IMR-90 (cell line): ENCODE results near the gene SPRED3. TPM values are rescaled to one million over a fixed set of nuclear protein-coding genes. Genes with fewer than 3 reads are reported as not detected.

ENCODE experiments used
- ATAC-seq: fragments of 200-7000 bp; cut with Tn5 transposase; 2 replicates; pipeline ENCODE4 v1.9.1; 2020; ENCODE audit warnings: low read depth, mild to moderate bottlenecking, moderate library complexity
- Bru-seq: library from RNA; stranded (reverse); fragments of 400-500 nt; gene quantifications from one replicate; lab custom pipeline; 2021; lab: Mats Ljungman, UMichigan
- BruChase-seq, 2 experiments: library from RNA; stranded (reverse); fragments of 400-500 nt; gene quantifications; one replicate each; lab custom pipeline; 2021; lab: Mats Ljungman, UMichigan
- BruUV-seq: library from RNA; stranded (reverse); fragments of 400-500 nt; replicated peaks from 2 replicates; lab custom pipeline; 2021; lab: Mats Ljungman, UMichigan
- CTCF ChIA-PET: fragments of 300-600 bp; formaldehyde crosslinking; extraction: SDS; loops from one replicate; lab custom pipeline; 2021; ENCODE audit warnings: antibody characterized with exemption; lab: Yijun Ruan, JAX
- POLR2A ChIA-PET: fragments of 300-600 bp; sonication (Branson Sonifier 250); formaldehyde crosslinking; loops from one replicate; lab custom pipeline; 2022; ENCODE audit warnings: antibody characterized with exemption; ENCODE audit not compliant: unreplicated experiment; lab: Charles Lee
- DNase-seq: peaks from one replicate; pipeline ENCODE4 v3.0.0; 2013
- H2AFZ ChIP-seq: replicated peaks from 2 replicates; pipeline ENCODE3; 2013; ENCODE audit warnings: low read length, mild to moderate bottlenecking; ENCODE audit not compliant: poor library complexity
- H2AK5ac ChIP-seq: 2 replicates; pipeline ENCODE4 v1.6.1; 2013; ENCODE audit warnings: low read depth, low read length, inconsistent platforms
- H2AK9ac ChIP-seq: replicated peaks from 2 replicates; pipeline ENCODE3; 2013; ENCODE audit warnings: mild to moderate bottlenecking, low read depth, low read length, moderate library complexity; ENCODE audit not compliant: poor library complexity
- H2BK120ac ChIP-seq: 2 replicates; pipeline ENCODE4 v1.6.1; 2013; ENCODE audit warnings: low read depth, low read length, inconsistent platforms
- H2BK15ac ChIP-seq: 3 replicates; pipeline ENCODE4 v1.6.1; 2013; ENCODE audit warnings: low read depth, low read length, inconsistent platforms
- H2BK20ac ChIP-seq: 2 replicates; pipeline ENCODE4 v1.6.1; 2013; ENCODE audit warnings: low read depth, mild to moderate bottlenecking, inconsistent platforms, low read length, moderate library complexity
- H2BK5ac ChIP-seq: 2 replicates; pipeline ENCODE4 v1.6.1; 2013; ENCODE audit warnings: mild to moderate bottlenecking, low read depth, low read length, inconsistent platforms; ENCODE audit not compliant: poor library complexity, severe bottlenecking
- H3K14ac ChIP-seq: replicated peaks from 2 replicates; pipeline ENCODE4 v1.6.1; 2013; ENCODE audit warnings: low read depth, low read length, inconsistent platforms
- H3K18ac ChIP-seq: 2 replicates; pipeline ENCODE4 v1.6.1; 2013; ENCODE audit warnings: low read depth, low read length, control low read depth
- H3K23ac ChIP-seq: 2 replicates; pipeline ENCODE4 v1.6.1; 2013; ENCODE audit warnings: low read depth, low read length, inconsistent platforms
- H3K27ac ChIP-seq: 2 replicates; pipeline ENCODE4 v1.5.1; 2013; ENCODE audit warnings: mild to moderate bottlenecking, control low read depth, low read length; ENCODE audit not compliant: insufficient read depth
- H3K27me3 ChIP-seq: 2 replicates; pipeline ENCODE4 v1.6.1; 2013; ENCODE audit warnings: low read length; ENCODE audit not compliant: control insufficient read depth, insufficient read depth
- H3K36me3 ChIP-seq: 2 replicates; pipeline ENCODE4 v1.6.1; 2013; ENCODE audit warnings: low read length, mixed read lengths; ENCODE audit not compliant: control insufficient read depth, insufficient read depth
- H3K4ac ChIP-seq: 2 replicates; pipeline ENCODE4 v1.6.1; 2013; ENCODE audit warnings: low read depth, low read length, inconsistent platforms
- H3K4me1 ChIP-seq: 2 replicates; pipeline ENCODE4 v1.6.1; 2013; ENCODE audit warnings: low read length, mixed read lengths; ENCODE audit not compliant: control insufficient read depth, insufficient read depth
- H3K4me2 ChIP-seq: 2 replicates; pipeline ENCODE4 v1.6.1; 2013; ENCODE audit warnings: low read depth, mild to moderate bottlenecking, control low read depth, low read length, moderate library complexity
- H3K4me3 ChIP-seq: 2 replicates; pipeline ENCODE4 v1.5.1; 2013; ENCODE audit warnings: low read depth, mild to moderate bottlenecking, control low read depth, low read length, moderate library complexity; ENCODE audit not compliant: insufficient read depth
- H3K56ac ChIP-seq: 2 replicates; pipeline ENCODE4 v1.6.1; 2013; ENCODE audit warnings: low read length, inconsistent platforms; ENCODE audit not compliant: insufficient read depth; ENCODE audit errors: extremely low read depth
- H3K79me1 ChIP-seq, 2 experiments: 2 replicates each; pipeline ENCODE4 v1.6.1; 2013; ENCODE audit warnings: low read length in 2 of 2, inconsistent platforms in 1 of 2, low read depth in 1 of 2
- H3K9ac ChIP-seq: 2 replicates; pipeline ENCODE4 v1.6.1; 2013; ENCODE audit warnings: low read depth, low read length, control low read depth
- H3K9me1 ChIP-seq: 2 replicates; pipeline ENCODE4 v1.6.1; 2013; ENCODE audit warnings: low read length, inconsistent platforms; ENCODE audit not compliant: insufficient read depth
- H3K9me3 ChIP-seq: 2 replicates; pipeline ENCODE4 v1.6.1; 2013; ENCODE audit warnings: low read length; ENCODE audit not compliant: control insufficient read depth, insufficient read depth
- H4K20me1 ChIP-seq: 2 replicates; pipeline ENCODE4 v1.6.1; 2013; ENCODE audit warnings: low read length, inconsistent platforms; ENCODE audit not compliant: insufficient read depth
- H4K5ac ChIP-seq: 2 replicates; pipeline ENCODE4 v1.6.1; 2013; ENCODE audit warnings: mild to moderate bottlenecking, low read depth, low read length, control low read depth
- H4K8ac ChIP-seq, 2 experiments: 2 replicates each; pipeline ENCODE4 v1.6.1; 2013; ENCODE audit warnings: low read depth in 2 of 2, low read length in 2 of 2, control low read depth in 1 of 2, inconsistent platforms in 1 of 2
- H4K91ac ChIP-seq: 2 replicates; pipeline ENCODE4 v1.6.1; 2013; ENCODE audit warnings: low read depth, low read length, inconsistent platforms; ENCODE audit not compliant: insufficient read depth
- BHLHE40 ChIP-seq: fragments of 150-350 bp; IDR thresholded peaks from 2 replicates; pipeline ENCODE4 v1.6.1; 2016; ENCODE audit warnings: mild to moderate bottlenecking, low read depth, low read length
- ELK1 ChIP-seq: fragments of 150-350 bp; IDR thresholded peaks from 2 replicates; pipeline ENCODE4 v1.6.1; 2016; ENCODE audit warnings: low read depth, mild to moderate bottlenecking, low read length, moderate library complexity, borderline replicate concordance
- MAFK ChIP-seq: IDR thresholded peaks from 2 replicates; pipeline ENCODE4 v1.6.1; 2012; ENCODE audit warnings: low read depth, low read length, improper control_type of control experiment
- MAZ ChIP-seq: IDR thresholded peaks from 2 replicates; pipeline ENCODE4 v1.6.1; 2012; ENCODE audit warnings: low read depth, mild to moderate bottlenecking, low read length, improper control_type of control experiment, moderate library complexity, borderline replicate concordance
- WGBS, 2 experiments: methylation state at CpG; one replicate each; pipeline versions ENCODE4 v1.1.5 to v1.1.7; 2013; ENCODE audit warnings: missing lambda C conversion rate in 2 of 2; ENCODE audit not compliant: insufficient read length in 1 of 2; ENCODE audit errors: extremely low coverage in 2 of 2; 5-methylcytosine and 5-hydroxymethylcytosine counted together
- dilution Hi-C: fragments of 300-500 bp; cut with HindIII; formaldehyde crosslinking; loops from one replicate; pipeline ENCODE4 v1.14.3; 2018; ENCODE audit warnings: low sequenced_read_pairs; ENCODE audit not compliant: unreplicated experiment
- in situ Hi-C: fragments of 300-500 bp; cut with MboI; formaldehyde crosslinking; loops from 3 replicates; pipeline ENCODE4 v1.14.3; 2019; ENCODE audit warnings: low sequenced_read_pairs, inconsistent platforms, mixed read lengths
- intact Hi-C: fragments of 100-400 bp; cut with micrococcal nuclease; formaldehyde crosslinking; loops from 2 replicates; pipeline ENCODE4 v1.10.0; 2022
- long read RNA-seq: library from polyadenylated mRNA; unstranded; transcript quantifications from one replicate; pipeline ENCODE4 v2.0.0, GENCODE V29; 2021; ENCODE audit not compliant: unreplicated experiment
- polyA plus RNA-seq, 3 experiments: library from polyadenylated mRNA; depleted of rRNA; stranded (reverse); fragments of >200 nt; gene quantifications; 2 replicates each; pipeline ENCODE4 v1.2.3, GENCODE V29; 2012; ENCODE audit warnings: low replicate concordance in 1 of 3
- total RNA-seq: library from RNA; depleted of rRNA; stranded (reverse); fragments of >200 nt; gene quantifications from 2 replicates; pipeline ENCODE4 v1.2.3, GENCODE V29; 2012; rRNA removed

Gene SPRED3
- total RNA-seq = 0.56 and 0.90 TPM in 2 replicates
- polyA plus RNA-seq (2012; rRNA removed) = 6.3 and 7.9 TPM in 2 replicates
- polyA plus RNA-seq (2012; cell fraction: cytosol; rRNA removed) = 2.4 and 2.8 TPM in 2 replicates
- polyA plus RNA-seq (2012; cell fraction: nucleus; rRNA removed; ENCODE audit: low replicate concordance) = 22.6 and 23.9 TPM in 2 replicates
- percentile 72 among the genes with signal in this experiment for Bru-seq, nascent RNA
- BruChase-seq, experiment 1, labeled RNA remaining after a 6-hour chase = percentile 71 among the genes with signal in this experiment
- BruChase-seq, experiment 2, labeled RNA remaining after a 2-hour chase = percentile 74 among the genes with signal in this experiment
- long read RNA-seq, partial matches to known transcripts = 0 of 4 reads
- long read RNA-seq, other reads (novel, unspliced or antisense) = 4 of 4 reads

- intact Hi-C loops (loop anchor here (2.0 to 5.0 kb wide), 2 partner anchors 14 to 156 kb away; partner anchors contain the start of gene PSMD8), in situ Hi-C loops (no loop called here), dilution Hi-C loops (no loop called here)
- H3K14ac ChIP-seq = peak within 1 kb of the TSS; percentile 92
- peak within 1 kb of the TSS; percentile 90 for H3K27ac ChIP-seq
- H4K8ac ChIP-seq = peak within 1 kb of the TSS; percentile 40 to 90
- no peaks in the 10 kb centered on the region for H3K9me3 ChIP-seq
- peak within 1 kb of the TSS; percentile 83 for H3K9ac ChIP-seq
- H3K23ac ChIP-seq = peak within 1 kb of the TSS; percentile 90
- H3K27me3 ChIP-seq = no peaks in the 10 kb centered on the region
- peak within 1 kb of the TSS; percentile 88 for H4K91ac ChIP-seq
- H3K4ac ChIP-seq = peak within 1 kb of the TSS; percentile 86
- H3K36me3 ChIP-seq = peaks cover 18% of the 10 kb centered on the region
- ChIA-PET CTCF (interaction anchor here (1.5 kb wide), 1 partner anchor 14 kb away, joined by 6 read pairs; the partner anchor contains the start of gene FAM98C), POLR2A (interaction anchor here (0.5 to 2.4 kb wide), 4 partner anchors 13 to 194 kb away, joined by 3 to 12 read pairs (median 3); partner anchors contain the start of gene PSMD8)
- H2BK5ac ChIP-seq = peak within 1 kb of the TSS; percentile 84
- H2AFZ ChIP-seq = peak within 1 kb of the TSS; percentile 92
- no TSS peak for BruUV-seq
- H3K79me1 ChIP-seq = peaks cover 8 to 50% of the 10 kb centered on the region in 2 experiments; a peak in 3 of 4 replicates
- H3K56ac ChIP-seq = peak within 1 kb of the TSS; percentile 86
- WGBS, 2 experiments = 0% methylated on average over 3 of the region's 46 CpGs; no CpG with 5 or more reads in 1 of the 2 experiments
- peaks cover 8% of the 10 kb centered on the region for H4K20me1 ChIP-seq
- H2BK120ac ChIP-seq = peak within 1 kb of the TSS; percentile 71
- peak within 1 kb of the TSS; percentile 67 for H3K4me3 ChIP-seq
- ATAC-seq (peak; percentile 34), DNase-seq (peak; percentile 66)
- H3K4me1 ChIP-seq = peaks cover 4% of the 10 kb centered on the region
- H2BK20ac ChIP-seq = peak within 1 kb of the TSS; percentile 63; the same call in 1 of the 2 replicates
- H3K18ac ChIP-seq = peak within 1 kb of the TSS; percentile 78
- H3K9me1 ChIP-seq = peaks cover 7% of the 10 kb centered on the region
- TF ChIP-seq MAFK (no peak), MAZ (peak; percentile 63; the same call in 1 of the 2 replicates), ELK1 (no peak), BHLHE40 (no peak)
- H4K5ac ChIP-seq = peak within 1 kb of the TSS; percentile 53
- peak within 1 kb of the TSS; percentile 97; the same call in 2 of the 3 replicates for H2BK15ac ChIP-seq
- peak within 1 kb of the TSS; percentile 85 for H2AK5ac ChIP-seq
- H2AK9ac ChIP-seq = peak within 1 kb of the TSS; percentile 100
- H3K4me2 ChIP-seq = peak within 1 kb of the TSS; percentile 96
Measured at GRCh38 chr19:38388349-38389100, at the start of gene SPRED3. SPRED3 (plus strand) TSS chr19:38388697; CDS start chr19:38390303, 1,606 bp downstream.
